ENCODE data around the gene ZSCAN20.

The ZSCAN20 gene

DNA sequence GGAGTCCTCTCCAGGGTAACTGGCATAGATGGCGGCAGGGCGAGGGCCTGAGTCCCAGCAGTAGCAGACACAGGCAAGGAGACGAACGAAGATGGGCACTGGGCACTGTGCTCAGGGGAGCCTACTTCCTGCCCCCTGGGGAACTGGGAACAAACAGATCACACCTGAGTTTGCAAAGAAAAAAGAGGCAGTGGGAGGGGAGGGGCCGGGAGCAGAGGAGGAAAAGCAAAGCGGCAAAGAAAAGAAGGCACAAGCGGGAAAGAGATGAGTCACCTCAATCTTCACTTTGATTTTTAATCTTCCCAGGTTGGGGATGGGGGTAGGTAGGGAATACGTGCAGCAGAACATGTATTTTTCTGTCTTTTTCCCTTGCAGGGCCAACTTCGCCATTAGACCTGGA is 44.0 kb downstream of the ZSCAN20 start:
- no peak for DNase-seq (ENCODE audit: extremely low read depth, low read depth)
- TF ChIP-seq, protein P1, sequence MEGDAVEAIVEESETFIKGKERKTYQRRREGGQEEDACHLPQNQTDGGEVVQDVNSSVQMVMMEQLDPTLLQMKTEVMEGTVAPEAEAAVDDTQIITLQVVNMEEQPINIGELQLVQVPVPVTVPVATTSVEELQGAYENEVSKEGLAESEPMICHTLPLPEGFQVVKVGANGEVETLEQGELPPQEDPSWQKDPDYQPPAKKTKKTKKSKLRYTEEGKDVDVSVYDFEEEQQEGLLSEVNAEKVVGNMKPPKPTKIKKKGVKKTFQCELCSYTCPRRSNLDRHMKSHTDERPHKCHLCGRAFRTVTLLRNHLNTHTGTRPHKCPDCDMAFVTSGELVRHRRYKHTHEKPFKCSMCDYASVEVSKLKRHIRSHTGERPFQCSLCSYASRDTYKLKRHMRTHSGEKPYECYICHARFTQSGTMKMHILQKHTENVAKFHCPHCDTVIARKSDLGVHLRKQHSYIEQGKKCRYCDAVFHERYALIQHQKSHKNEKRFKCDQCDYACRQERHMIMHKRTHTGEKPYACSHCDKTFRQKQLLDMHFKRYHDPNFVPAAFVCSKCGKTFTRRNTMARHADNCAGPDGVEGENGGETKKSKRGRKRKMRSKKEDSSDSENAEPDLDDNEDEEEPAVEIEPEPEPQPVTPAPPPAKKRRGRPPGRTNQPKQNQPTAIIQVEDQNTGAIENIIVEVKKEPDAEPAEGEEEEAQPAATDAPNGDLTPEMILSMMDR (IDR thresholded peaks at IDR 0.05; ENCODE audit: low read depth, low read length) = no peak

DNA sequence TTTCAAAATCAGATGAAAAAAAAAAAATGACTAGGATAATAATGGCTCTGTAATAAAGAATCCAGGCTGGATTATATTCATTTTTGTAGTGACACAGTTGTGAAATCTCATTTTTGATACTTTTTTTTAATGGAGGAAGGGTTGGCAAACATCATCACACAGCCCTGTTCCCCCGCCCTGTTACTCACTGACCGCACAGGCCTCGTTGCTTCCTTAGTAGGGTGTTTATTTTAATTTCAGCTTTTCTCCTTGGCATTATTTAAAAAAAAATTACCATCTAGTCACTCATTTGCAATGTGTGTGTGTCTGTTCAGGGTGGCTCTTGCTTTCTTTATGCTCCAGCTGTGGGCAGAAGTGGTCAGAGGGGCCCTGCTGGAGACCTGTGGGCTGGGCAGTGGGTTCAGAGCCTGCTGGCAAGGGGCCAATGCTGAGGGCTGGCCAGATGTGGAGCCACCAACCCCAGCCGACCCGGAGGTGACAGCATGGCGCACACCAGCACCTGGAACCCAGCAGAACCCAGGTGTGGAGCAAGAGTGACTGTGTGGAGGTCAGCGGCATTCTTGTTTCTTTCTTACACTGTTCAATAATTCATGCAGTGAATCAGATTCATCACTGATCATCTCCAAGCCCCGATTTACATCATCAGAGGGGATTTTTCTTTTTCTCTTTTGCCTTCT is 44.6 kb downstream of the ZSCAN20 start:
- DNase-seq (ENCODE audit: extremely low read depth, low read depth) = no peak
- TF ChIP-seq, protein P1 (IDR thresholded peaks at IDR 0.05; ENCODE audit: low read depth, low read length) = no peak

DNA sequence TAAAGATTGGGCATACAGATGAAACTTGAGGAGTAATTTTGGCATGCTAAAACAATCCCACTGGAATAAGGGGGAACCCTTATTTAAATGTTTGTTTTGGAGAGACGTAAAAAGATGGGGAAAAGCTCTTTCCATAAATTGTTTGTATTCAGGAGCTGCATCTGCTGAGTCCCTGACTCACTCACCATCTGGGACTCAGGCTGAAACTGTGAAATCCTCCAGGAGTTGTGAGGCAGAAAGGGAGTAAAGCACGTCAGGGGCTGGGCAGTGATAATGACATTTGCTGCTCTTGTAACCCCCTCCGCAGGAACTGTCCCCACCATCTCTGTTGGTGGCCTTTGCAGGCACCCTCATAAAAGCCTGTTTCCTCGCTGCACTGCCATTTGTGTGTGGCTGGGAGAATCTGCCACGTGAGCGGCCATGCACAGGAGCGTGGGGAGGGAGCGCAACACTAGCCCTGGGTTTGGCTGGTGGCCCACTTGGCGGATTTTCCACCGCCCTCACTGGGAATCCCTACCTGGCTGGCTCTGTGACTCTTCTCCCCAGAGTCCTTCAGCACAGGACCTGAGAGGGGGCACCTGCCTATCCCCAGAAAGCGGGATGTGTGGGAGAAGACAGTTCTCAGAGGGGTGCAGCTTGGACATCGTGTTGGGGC is 45.3 kb downstream of the ZSCAN20 start:
- TF ChIP-seq, protein P1 (IDR thresholded peaks at IDR 0.05; ENCODE audit: low read depth, low read length) = no peak
- no peak for DNase-seq (ENCODE audit: extremely low read depth, low read depth)

DNA sequence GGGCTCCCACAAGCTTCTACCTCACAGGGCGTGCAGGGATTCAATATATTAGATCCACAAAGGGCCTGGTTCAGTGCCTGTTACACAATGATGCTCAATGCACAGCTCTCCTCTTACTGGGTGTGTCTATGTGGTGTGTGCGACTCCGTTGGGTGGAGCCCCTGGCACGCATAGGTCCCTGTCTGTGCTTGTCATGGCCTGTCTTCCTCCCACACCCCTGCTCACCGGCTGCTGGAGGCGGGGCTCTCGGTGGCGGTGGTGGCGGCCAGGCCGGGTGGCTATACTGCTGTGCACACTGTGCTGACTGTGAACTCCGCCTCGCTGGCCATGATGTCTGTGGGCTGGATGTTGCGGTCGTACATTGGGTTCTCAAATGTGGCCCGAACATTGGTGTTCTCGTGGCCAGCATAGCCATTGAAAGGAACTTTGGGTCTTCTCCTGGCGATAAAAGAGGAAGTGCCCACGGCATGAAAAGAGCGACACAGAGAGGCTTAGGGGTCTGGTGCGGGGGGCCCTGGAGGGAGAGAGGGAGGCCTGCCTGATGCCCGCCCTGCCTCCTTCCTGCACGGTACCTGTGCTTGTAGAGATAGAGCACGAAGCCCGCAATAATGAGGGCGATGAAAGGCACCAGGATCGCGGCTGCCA is 46.9 kb downstream of the ZSCAN20 start:
- no peak for DNase-seq (ENCODE audit: extremely low read depth, low read depth)
- TF ChIP-seq, protein P1 (IDR thresholded peaks at IDR 0.05; ENCODE audit: low read depth, low read length) = no peak

DNA sequence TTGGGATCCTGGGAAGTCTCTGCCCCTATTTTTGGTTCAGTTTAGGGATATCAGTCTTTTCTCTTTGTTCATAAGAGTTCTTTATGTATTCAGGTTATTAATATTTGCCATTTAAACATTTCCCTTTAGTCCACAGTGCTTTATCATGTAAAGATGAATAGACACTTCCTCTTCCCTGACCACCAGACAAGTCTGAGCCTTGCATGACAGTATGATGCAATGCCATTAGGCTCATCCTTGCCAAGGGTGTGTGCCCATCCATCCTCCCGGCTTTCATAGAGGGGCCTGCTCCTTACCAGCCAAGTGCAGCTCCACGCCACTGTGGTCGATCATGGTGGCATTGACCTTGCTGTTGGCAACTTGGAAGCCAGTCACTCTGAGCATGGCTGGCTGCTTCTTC is 52.1 kb downstream of the ZSCAN20 start:
- DNase-seq (ENCODE audit: extremely low read depth, low read depth) = no peak
- TF ChIP-seq, protein P1 (IDR thresholded peaks at IDR 0.05; ENCODE audit: low read depth, low read length) = no peak

DNA sequence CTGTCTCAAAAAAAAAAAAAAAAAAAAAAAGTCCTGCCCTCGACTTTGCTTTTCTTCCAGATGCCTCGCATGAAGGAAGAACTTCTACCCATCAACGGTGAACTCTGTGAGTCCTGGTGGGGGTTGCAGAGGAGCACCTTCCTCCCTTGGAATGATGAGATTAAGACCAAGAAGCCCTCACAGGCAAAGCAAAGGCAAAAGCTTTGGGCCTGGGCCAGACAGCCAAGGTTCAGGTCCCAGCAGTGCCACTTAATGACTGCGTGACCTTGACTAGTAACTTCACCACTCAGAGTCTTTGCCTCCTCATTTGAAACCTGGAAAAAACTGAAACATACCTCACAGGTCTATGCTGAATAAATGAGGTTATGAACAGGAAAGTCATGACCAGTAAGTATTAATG is 55.5 kb downstream of the ZSCAN20 start:
- no peak for DNase-seq (ENCODE audit: extremely low read depth, low read depth)
- TF ChIP-seq, protein P1 (IDR thresholded peaks at IDR 0.05; ENCODE audit: low read depth, low read length) = no peak

DNA sequence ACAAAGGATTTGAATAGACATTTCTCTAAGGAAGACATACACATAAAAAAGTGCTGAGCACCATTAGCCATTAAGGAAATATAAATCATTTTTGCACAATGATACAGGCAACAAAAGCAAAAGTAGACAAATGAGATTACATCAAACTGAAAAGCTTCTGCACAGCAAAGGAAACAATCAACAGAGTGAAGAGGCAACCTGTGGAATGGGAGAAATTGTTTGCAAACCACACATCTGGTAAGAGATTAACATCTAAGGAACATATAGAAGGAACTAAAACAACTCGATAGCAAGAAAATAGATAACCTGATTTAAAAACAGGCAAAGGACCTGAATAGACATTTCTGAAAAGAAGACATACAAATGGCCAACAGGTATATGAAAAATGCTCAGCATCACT is 57.5 kb downstream of the ZSCAN20 start:
- DNase-seq (ENCODE audit: extremely low read depth, low read depth) = no peak
- TF ChIP-seq, protein P1 (IDR thresholded peaks at IDR 0.05; ENCODE audit: low read depth, low read length) = no peak
